Effector memory CD8-positive, alpha-beta T cell (primary cell): ENCODE results near the gene TMEM50B.
A peak's percentile ranks its signal among the peaks of the same experiment; 100 is the strongest.

ENCODE experiments used
- ATAC-seq: fragments of 150-1000 bp; cut with Tn5 transposase; replicated peaks from 2 replicates; pipeline ENCODE4 v1.10.0; 2021; ENCODE audit warnings: mild to moderate bottlenecking, moderate library complexity
- DNase-seq, 3 experiments: peaks; one replicate each; pipeline ENCODE4 v3.0.0; 2021
- H3K27ac Mint-ChIP-seq, 2 donors: one replicate each; pipeline ENCODE4 v1.8.0; 2022; ENCODE audit warnings: mild to moderate bottlenecking in 2 of 2, mixed read lengths in 2 of 2, moderate library complexity in 2 of 2
- H3K27me3 Mint-ChIP-seq, 2 donors: one replicate each; pipeline ENCODE4 v1.8.0; 2022; ENCODE audit warnings: mixed read lengths in 2 of 2
- H3K36me3 Mint-ChIP-seq: one replicate; pipeline ENCODE4 v1.8.0; 2022; ENCODE audit warnings: mild to moderate bottlenecking, moderate library complexity, mixed read lengths; ENCODE audit not compliant: insufficient read depth
- H3K4me1 Mint-ChIP-seq, 2 donors: one replicate each; pipeline ENCODE4 v1.8.0; 2022; ENCODE audit warnings: low read depth in 2 of 2, mixed read lengths in 2 of 2
- H3K4me3 Mint-ChIP-seq, 2 donors: one replicate each; pipeline ENCODE4 v1.8.0; 2022; ENCODE audit warnings: mild to moderate bottlenecking in 2 of 2, mixed read lengths in 2 of 2, moderate library complexity in 2 of 2
- H3K9me3 Mint-ChIP-seq, 2 donors: one replicate each; pipeline ENCODE4 v1.8.0; 2022; ENCODE audit warnings: mixed read lengths in 2 of 2

The TMEM50B gene

GRCh38 chr21:33406493-33406892 is 73.3 kb downstream of the TMEM50B start:
- H3K27ac Mint-ChIP-seq: no peak overlapping the region
- H3K36me3 Mint-ChIP-seq: peaks cover 9% of the 10 kb centered on the region
- ATAC-seq (no peak), DNase-seq (no peak)
- H3K9me3 Mint-ChIP-seq: no peaks in the 10 kb centered on the region
- H3K4me1 Mint-ChIP-seq: peaks cover 0 to 5% of the 10 kb centered on the region in 2 donors
- peaks cover 35 to 67% of the 10 kb centered on the region in 2 donors for H3K27me3 Mint-ChIP-seq
- H3K4me3 Mint-ChIP-seq: no peak overlapping the region

- peaks cover 0 to 8% of the 10 kb centered on the region in 2 donors for H3K4me1 Mint-ChIP-seq
- no peak overlapping the region for H3K27ac Mint-ChIP-seq
- peaks cover 9% of the 10 kb centered on the region for H3K36me3 Mint-ChIP-seq
- H3K27me3 Mint-ChIP-seq: peaks cover 30 to 69% of the 10 kb centered on the region in 2 donors
- peak overlapping the region; percentile 63 to 73 for H3K4me3 Mint-ChIP-seq
- DNase-seq (no peak), ATAC-seq (peak; percentile 7)
- H3K9me3 Mint-ChIP-seq: no peaks in the 10 kb centered on the region
Observed at GRCh38 chr21:33403786-33404585, 75.8 kb downstream of the TMEM50B start.

GRCh38 chr21:33403128-33403785 is 76.5 kb downstream of the TMEM50B start, which contains the start of gene IFNGR2:
Gene IFNGR2, plus strand, starts transcription at chr21:33403413. Its CDS starts 131 bp downstream, at chr21:33403544.
- no peaks in the 10 kb centered on the region for H3K9me3 Mint-ChIP-seq
- no peak within 1 kb of the TSS for H3K27ac Mint-ChIP-seq
- DNase-seq: peak in 1 of 3 experiments; percentile 21
- ATAC-seq: peak; percentile 69
- H3K4me3 Mint-ChIP-seq: peak within 1 kb of the TSS; percentile 63 to 73
- H3K36me3 Mint-ChIP-seq: peaks cover 9% of the 10 kb centered on the region
- H3K4me1 Mint-ChIP-seq: peaks cover 0 to 8% of the 10 kb centered on the region in 2 donors
- peaks cover 33 to 69% of the 10 kb centered on the region in 2 donors for H3K27me3 Mint-ChIP-seq

- peaks cover 40 to 78% of the 10 kb centered on the region in 2 donors for H3K27me3 Mint-ChIP-seq
- H3K36me3 Mint-ChIP-seq: peaks cover 9% of the 10 kb centered on the region
- DNase-seq (no peak), ATAC-seq (peak; percentile 23)
- peaks cover 0 to 10% of the 10 kb centered on the region in 2 donors for H3K4me1 Mint-ChIP-seq
- H3K9me3 Mint-ChIP-seq: no peaks in the 10 kb centered on the region
- H3K27ac Mint-ChIP-seq: no peak overlapping the region
- peak overlapping the region; percentile 45 to 60 for H3K4me3 Mint-ChIP-seq
Observed at GRCh38 chr21:33402001-33402979, 77.5 kb downstream of the TMEM50B start.

GRCh38 chr21:33401630-33401992 is 78.2 kb downstream of the TMEM50B start:
- peaks cover 40 to 73% of the 10 kb centered on the region in 2 donors for H3K27me3 Mint-ChIP-seq
- no peak for ATAC-seq
- no peaks in the 10 kb centered on the region for H3K9me3 Mint-ChIP-seq
- H3K4me3 Mint-ChIP-seq: no peak overlapping the region
- H3K4me1 Mint-ChIP-seq: peaks cover 0 to 10% of the 10 kb centered on the region in 2 donors
- no peak overlapping the region for H3K27ac Mint-ChIP-seq
- no peak for DNase-seq
- peaks cover 9% of the 10 kb centered on the region for H3K36me3 Mint-ChIP-seq
